OCI-LY7 (cell line): ENCODE data around the gene CNTNAP1.

Source experiments
- CTCF ChIP-seq: fragments of 200-600 bp; sonication (generic); conservative IDR thresholded peaks from 2 replicates; pipeline ENCODE4 v1.5.1; 2014; ENCODE audit warnings: mild to moderate bottlenecking, antibody characterized with exemption, low read length, moderate library complexity, mixed read lengths
- EZH2phosphoT487 ChIP-seq: fragments of 200-600 bp; sonication (generic); IDR thresholded peaks from 2 replicates; pipeline ENCODE4 v1.6.1; 2018; ENCODE audit warnings: low read depth, borderline replicate concordance, mild to moderate bottlenecking, mixed run types, antibody characterized with exemption, low read length, moderate library complexity, mixed read lengths

- TF ChIP-seq EZH2phosphoT487 = no peak
- peak; percentile 87 for TF ChIP-seq CTCF
Observed at GRCh38 chr17:42673885-42674754, 8.2 kb upstream of the CNTNAP1 start.
